CD4-positive, alpha-beta T cell (primary cell): ENCODE data around the gene FAR1. TPM values are rescaled to one million over a fixed set of nuclear protein-coding genes. Genes with fewer than 3 reads are reported as not detected.

Experiments used
- ATAC-seq: fragments of 200-7000 bp; cut with Tn5 transposase; one replicate; pipeline ENCODE4 v1.10.0; 2022; ENCODE audit warnings: mild to moderate bottlenecking; ENCODE audit not compliant: poor library complexity
- CTCF ChIA-PET: fragments of 350-600 bp; sonication (Branson Sonifier 250); formaldehyde crosslinking; loops from one replicate; lab custom pipeline; 2021; ENCODE audit warnings: antibody characterized with exemption, inconsistent platforms; lab: Charles Lee
- POLR2A ChIA-PET: fragments of 350-600 bp; sonication (Branson Sonifier 250); formaldehyde crosslinking; loops from one replicate; lab custom pipeline; 2021; ENCODE audit warnings: antibody characterized with exemption, inconsistent platforms; lab: Charles Lee
- DNase-seq, 14 experiments: peaks; one replicate each; pipeline ENCODE4 v3.0.0-alpha.2; 2013 to 2020; ENCODE audit warnings: mixed read lengths in 2 of 14
- H3K27ac ChIP-seq, 2 donors: one replicate each; pipeline versions ENCODE4 v1.5.1 to v1.7.0; 2013; ENCODE audit warnings: low read length in 2 of 2, low read depth in 1 of 2, mild to moderate bottlenecking in 1 of 2
- H3K27me3 ChIP-seq, 2 experiments: 1 replicate in 1 of 2; 2 replicates in 1 of 2; pipeline versions ENCODE4 v1.6.1 to v1.7.0; 2013; ENCODE audit warnings: low read length in 2 of 2, control low read depth in 1 of 2, mild to moderate bottlenecking in 1 of 2, moderate library complexity in 1 of 2; ENCODE audit not compliant: insufficient read depth in 2 of 2, control insufficient read depth in 1 of 2
- H3K36me3 ChIP-seq: one replicate; pipeline ENCODE4 v1.6.1; 2013; ENCODE audit warnings: low read length, control low read depth; ENCODE audit not compliant: insufficient read depth
- H3K4me1 ChIP-seq: one replicate; pipeline ENCODE4 v1.6.1; 2013; ENCODE audit warnings: low read length, control low read depth; ENCODE audit not compliant: insufficient read depth
- H3K4me3 ChIP-seq: one replicate; pipeline ENCODE4 v1.5.1; 2013; ENCODE audit warnings: mild to moderate bottlenecking, low read length, moderate library complexity
- H3K9me3 ChIP-seq, 2 experiments: 1 replicate in 1 of 2; 2 replicates in 1 of 2; pipeline versions ENCODE4 v1.6.1 to v1.7.0; 2013; ENCODE audit warnings: low read length in 2 of 2, mild to moderate bottlenecking in 2 of 2, control low read depth in 1 of 2, moderate library complexity in 1 of 2; ENCODE audit not compliant: control insufficient read depth in 1 of 2, insufficient read depth in 1 of 2
- H3K27ac Mint-ChIP-seq: one replicate; pipeline ENCODE4 v1.8.0; 2020; ENCODE audit warnings: mixed read lengths
- H3K27me3 Mint-ChIP-seq: one replicate; pipeline ENCODE4 v1.8.0; 2021; ENCODE audit warnings: mixed read lengths
- H3K36me3 Mint-ChIP-seq: one replicate; pipeline ENCODE4 v1.8.0; 2021; ENCODE audit warnings: low read depth, mixed read lengths
- H3K4me1 Mint-ChIP-seq: one replicate; pipeline ENCODE4 v1.8.0; 2021; ENCODE audit warnings: low read depth, mixed read lengths
- H3K4me3 Mint-ChIP-seq: one replicate; pipeline ENCODE4 v1.8.0; 2020; ENCODE audit warnings: mild to moderate bottlenecking, mixed read lengths
- H3K9me3 Mint-ChIP-seq: one replicate; pipeline ENCODE4 v1.8.0; 2020; ENCODE audit warnings: mixed read lengths
- intact Hi-C, 2 experiments: fragments of 100-400 bp; cut with DNase I in 1 of 2; cut with micrococcal nuclease in 1 of 2; formaldehyde crosslinking; loops; one replicate each; pipeline versions ENCODE4 v1.15.1 to v1.9.0; 2023 to 2025; cut with DNase I, micrococcal nuclease
- total RNA-seq, 174 experiments: library from RNA in 2 of 174; stranded (reverse) in 2 of 174; gene quantifications; one replicate each; pipeline ENCODE4 v1.2.3 and lab custom pipeline; 2021 to 2026
- TF ChIP-seq, protein P1 (sequence below): fragments of 200-600 bp; IDR thresholded peaks from one replicate; pipeline ENCODE4 v1.8.0; 2022; ENCODE audit warnings: antibody characterized with exemption, mild to moderate bottlenecking

FAR1 gene
- total RNA-seq, 2 experiments from 2014 or later: 28.4 to 29.0 TPM

- Mint-ChIP-seq H3K27me3 (no peaks in the 10 kb centered on the region), H3K27ac (no peak overlapping the region), H3K4me3 (no peak overlapping the region), H3K36me3 (peaks cover 87% of the 10 kb centered on the region), H3K9me3 (no peaks in the 10 kb centered on the region), H3K4me1 (no peaks in the 10 kb centered on the region)
- TF ChIP-seq, protein P1, sequence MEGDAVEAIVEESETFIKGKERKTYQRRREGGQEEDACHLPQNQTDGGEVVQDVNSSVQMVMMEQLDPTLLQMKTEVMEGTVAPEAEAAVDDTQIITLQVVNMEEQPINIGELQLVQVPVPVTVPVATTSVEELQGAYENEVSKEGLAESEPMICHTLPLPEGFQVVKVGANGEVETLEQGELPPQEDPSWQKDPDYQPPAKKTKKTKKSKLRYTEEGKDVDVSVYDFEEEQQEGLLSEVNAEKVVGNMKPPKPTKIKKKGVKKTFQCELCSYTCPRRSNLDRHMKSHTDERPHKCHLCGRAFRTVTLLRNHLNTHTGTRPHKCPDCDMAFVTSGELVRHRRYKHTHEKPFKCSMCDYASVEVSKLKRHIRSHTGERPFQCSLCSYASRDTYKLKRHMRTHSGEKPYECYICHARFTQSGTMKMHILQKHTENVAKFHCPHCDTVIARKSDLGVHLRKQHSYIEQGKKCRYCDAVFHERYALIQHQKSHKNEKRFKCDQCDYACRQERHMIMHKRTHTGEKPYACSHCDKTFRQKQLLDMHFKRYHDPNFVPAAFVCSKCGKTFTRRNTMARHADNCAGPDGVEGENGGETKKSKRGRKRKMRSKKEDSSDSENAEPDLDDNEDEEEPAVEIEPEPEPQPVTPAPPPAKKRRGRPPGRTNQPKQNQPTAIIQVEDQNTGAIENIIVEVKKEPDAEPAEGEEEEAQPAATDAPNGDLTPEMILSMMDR: no peak
- intact Hi-C loops: no loop called here
- Histone ChIP-seq H3K9me3 (no peaks in the 10 kb centered on the region), H3K27me3 (no peaks in the 10 kb centered on the region), H3K27ac (no peak overlapping the region), H3K4me1 (no peaks in the 10 kb centered on the region), H3K4me3 (no peak overlapping the region), H3K36me3 (peaks cover 29% of the 10 kb centered on the region)
- DNase-seq (no peak), ATAC-seq (no peak)
- CTCF ChIA-PET: no interaction called here
- POLR2A ChIA-PET: no interaction called here
Observed at GRCh38 chr11:13718394-13718793, 49.9 kb downstream of the FAR1 start.

GRCh38 chr11:13720940-13721339, 52.5 kb downstream of the FAR1 start:
- TF ChIP-seq, protein P1: no peak
- no peaks in the 10 kb centered on the region for H3K9me3 Mint-ChIP-seq
- H3K36me3 Mint-ChIP-seq: peaks cover 83% of the 10 kb centered on the region
- no peaks in the 10 kb centered on the region for H3K4me1 ChIP-seq
- ATAC-seq (no peak), DNase-seq (no peak)
- no peaks in the 10 kb centered on the region for H3K27me3 ChIP-seq
- no peaks in the 10 kb centered on the region for H3K4me1 Mint-ChIP-seq
- H3K4me3 Mint-ChIP-seq: no peak overlapping the region
- no peaks in the 10 kb centered on the region for H3K27me3 Mint-ChIP-seq
- H3K9me3 ChIP-seq: no peaks in the 10 kb centered on the region
- H3K36me3 ChIP-seq: peaks cover 16% of the 10 kb centered on the region
- ChIA-PET CTCF (interaction anchor here (1.1 kb wide), 1 partner anchor 29 kb away, joined by 3 read pairs; no protein-coding TSS in a partner anchor), POLR2A (no interaction called here)
- intact Hi-C loops: no loop called here
- no peak overlapping the region for H3K4me3 ChIP-seq
- H3K27ac ChIP-seq: no peak overlapping the region
- H3K27ac Mint-ChIP-seq: no peak overlapping the region

- peaks cover 21% of the 10 kb centered on the region for H3K36me3 ChIP-seq
- POLR2A ChIA-PET: no interaction called here
- Mint-ChIP-seq H3K4me1 (no peaks in the 10 kb centered on the region), H3K36me3 (peaks cover 83% of the 10 kb centered on the region), H3K27me3 (no peaks in the 10 kb centered on the region), H3K27ac (no peak overlapping the region), H3K4me3 (no peak overlapping the region), H3K9me3 (no peaks in the 10 kb centered on the region)
- no peaks in the 10 kb centered on the region for H3K27me3 ChIP-seq
- CTCF ChIA-PET: interaction anchor here (1.1 kb wide), 1 partner anchor 29 kb away, joined by 3 read pairs; no protein-coding TSS in a partner anchor
- no peaks in the 10 kb centered on the region for H3K9me3 ChIP-seq
- no peak for DNase-seq
- no peak overlapping the region for H3K27ac ChIP-seq
- TF ChIP-seq, protein P1: no peak
- intact Hi-C loops: no loop called here
- no peak for ATAC-seq
- no peak overlapping the region for H3K4me3 ChIP-seq
- H3K4me1 ChIP-seq: no peaks in the 10 kb centered on the region
Observed at GRCh38 chr11:13721760-13722159, 53.3 kb downstream of the FAR1 start.
